GM21528 (cell line): ENCODE results near the gene TENM4.

Source experiments
- ATAC-seq: cut with Tn5 transposase; IDR thresholded peaks from one replicate; pipeline ENCODE4 v1.9.1; 2021; ENCODE audit warnings: mild to moderate bottlenecking, moderate library complexity; ENCODE audit not compliant: unreplicated experiment, low FRiP score

The TENM4 gene

GRCh38 chr11:79155237-79155636 is 285.6 kb downstream of the TENM4 start:
- no peak for ATAC-seq

DNA sequence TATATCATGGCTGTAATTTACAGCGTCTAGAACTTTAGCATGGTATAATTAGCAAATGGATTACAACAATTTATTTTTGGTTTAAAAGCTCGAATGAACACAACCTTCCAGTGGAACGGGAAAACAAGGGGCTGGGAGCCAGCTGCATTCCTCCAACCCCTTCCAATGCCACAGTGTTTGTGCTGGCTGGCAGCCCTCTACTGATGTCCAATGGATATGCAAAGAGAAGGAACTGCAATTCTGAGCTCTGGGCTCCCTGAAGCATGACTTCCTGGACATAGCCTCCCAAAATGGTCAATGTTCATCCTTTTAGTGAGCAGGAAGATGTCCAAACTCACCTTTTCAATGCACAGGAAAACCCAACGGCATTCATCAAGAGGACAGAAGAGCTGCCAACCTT is 288.3 kb downstream of the TENM4 start:
- ATAC-seq, result no peak

DNA sequence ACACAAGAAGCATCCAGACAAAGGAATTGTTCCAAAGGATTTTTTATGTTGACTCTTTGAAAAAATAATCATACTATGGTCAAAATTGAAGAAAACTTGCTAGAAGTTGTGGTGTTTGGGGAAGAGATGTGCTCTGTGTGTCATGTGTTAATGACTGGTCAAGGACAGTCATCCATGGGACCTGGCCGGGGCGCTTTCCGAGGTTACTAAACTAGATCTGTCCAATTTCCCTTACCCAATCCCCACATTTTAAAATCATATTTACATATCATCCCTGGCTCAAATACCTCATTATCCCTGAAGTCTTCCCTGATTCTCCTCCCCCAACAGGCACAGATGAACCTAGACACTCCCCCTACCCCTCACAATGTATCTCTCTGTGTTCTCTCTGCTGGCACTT is 289.4 kb downstream of the TENM4 start:
- ATAC-seq, result no peak

GRCh38 chr11:79150966-79151365 is 289.9 kb downstream of the TENM4 start:
- no peak for ATAC-seq

- no peak for ATAC-seq
Observed at GRCh38 chr11:79150320-79150719, 290.5 kb downstream of the TENM4 start.

DNA sequence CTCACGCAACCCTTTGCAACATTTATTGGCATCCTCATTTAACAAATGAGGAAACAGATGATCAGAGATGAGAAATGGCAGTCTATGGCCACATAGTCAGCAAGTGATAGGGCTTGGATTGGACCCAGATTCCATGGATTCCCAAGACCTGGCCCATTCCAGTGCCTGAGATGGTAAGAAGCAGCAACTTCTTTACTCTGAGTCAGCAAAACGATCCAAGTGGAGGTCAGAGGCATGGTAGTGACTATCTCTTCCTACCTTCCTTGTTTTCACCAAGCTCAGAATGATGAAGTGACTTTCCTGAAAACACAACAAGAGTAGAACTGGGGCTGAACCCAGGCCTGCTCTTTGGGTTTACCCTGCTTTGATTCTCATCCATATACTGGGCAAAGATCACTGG is 293.1 kb downstream of the TENM4 start:
- ATAC-seq, result no peak

- no peak for ATAC-seq
Observed at GRCh38 chr11:79147011-79147410, 293.8 kb downstream of the TENM4 start.

DNA sequence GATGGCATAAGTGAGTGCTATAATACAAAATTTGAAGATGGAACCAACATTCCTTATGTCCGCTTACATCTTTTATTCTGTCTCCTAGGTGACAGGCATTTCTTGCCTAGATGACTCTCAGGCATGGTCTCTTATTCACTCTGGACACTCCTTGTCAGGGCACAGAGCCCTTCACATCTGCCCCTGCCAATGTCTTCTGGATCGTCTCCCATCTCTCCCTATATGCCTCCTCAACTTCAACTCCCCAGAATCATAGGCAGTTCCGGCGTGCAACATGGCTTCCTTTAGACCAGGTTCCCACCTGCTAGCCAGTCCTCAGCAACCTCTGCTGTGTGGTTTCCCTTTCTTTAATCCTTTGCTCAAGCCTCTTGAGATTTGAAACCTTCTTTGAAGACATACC is 300.9 kb downstream of the TENM4 start:
- no peak for ATAC-seq

- ATAC-seq, result no peak
Observed at GRCh38 chr11:79129702-79130101, 311.1 kb downstream of the TENM4 start.

DNA sequence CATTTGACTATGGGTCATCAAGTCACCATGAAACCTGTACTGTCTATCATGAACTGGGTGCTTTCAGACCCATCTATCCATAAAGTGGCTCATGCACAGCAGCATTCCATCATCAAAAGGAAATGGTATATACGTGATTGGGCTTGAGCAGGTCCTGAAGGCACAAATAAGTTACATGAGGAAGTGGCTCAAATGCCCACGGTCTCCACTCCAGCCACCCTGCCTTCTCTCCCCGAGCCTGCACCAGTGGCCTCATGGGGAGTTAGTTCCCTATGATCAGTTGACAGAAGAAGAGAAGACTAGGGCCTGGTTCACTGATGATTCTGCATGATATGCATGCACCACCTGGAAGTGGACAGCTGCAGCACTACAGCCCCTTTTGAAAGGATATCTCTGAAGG is 312.5 kb downstream of the TENM4 start:
- ATAC-seq, result no peak

DNA sequence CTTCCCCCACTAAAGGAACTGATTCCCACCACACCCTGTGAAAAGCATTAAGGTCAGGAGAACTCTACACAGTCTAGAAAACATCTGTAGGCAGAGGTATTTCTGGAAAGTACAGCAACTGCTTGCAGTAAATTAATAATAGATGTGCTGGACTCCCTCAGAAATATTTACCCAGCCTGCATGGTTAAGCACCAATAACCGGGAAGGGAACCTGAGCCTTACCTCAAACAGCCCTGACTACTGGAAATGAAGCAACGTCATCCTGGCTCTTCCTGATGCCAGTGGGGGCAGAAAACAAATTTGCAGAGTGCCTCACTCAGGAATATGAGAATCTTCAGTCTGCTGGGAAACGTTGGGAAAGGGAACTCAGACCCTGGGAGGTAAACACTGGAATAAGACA is 318.1 kb downstream of the TENM4 start:
- no peak for ATAC-seq

- no peak for ATAC-seq
Observed at GRCh38 chr11:79121351-79121750, 319.5 kb downstream of the TENM4 start.

DNA sequence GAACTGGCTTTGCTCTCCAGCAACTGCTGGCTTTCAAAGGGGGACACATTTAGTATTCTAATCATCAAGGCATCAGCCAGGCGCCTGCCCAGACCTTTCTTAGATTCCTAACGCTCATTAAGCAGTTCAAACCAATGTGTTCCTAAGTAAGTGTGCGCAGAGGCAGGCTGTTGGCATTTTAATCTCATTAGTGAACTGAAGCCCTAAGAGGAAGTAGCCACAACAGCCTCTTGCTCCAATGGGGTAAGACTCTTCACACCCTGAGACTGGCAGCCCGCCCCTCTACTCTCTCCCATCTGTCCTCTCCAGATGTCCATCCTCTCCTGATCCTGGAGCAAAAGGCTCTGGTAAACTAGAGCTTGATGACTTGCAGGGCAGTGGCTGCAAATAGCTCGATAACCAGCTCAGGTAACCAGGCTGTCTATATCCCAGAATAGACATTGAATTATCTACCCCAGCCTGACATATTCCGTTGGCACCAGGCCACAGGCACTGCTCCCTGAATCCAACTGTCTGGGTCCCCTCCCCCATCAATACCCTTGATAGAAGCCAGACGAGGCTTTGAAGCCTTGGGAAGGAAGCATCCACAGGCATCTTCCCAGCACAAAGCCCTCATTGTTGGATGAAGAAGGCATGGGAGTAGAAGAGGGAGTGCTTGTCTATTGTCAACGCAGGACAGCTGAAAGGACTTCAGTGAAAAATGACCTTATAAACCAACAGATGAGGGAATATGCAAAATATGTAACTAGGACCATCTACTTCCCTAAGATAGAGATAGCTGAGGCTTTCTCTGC is 321.1 kb downstream of the TENM4 start:
- no peak for ATAC-seq

DNA sequence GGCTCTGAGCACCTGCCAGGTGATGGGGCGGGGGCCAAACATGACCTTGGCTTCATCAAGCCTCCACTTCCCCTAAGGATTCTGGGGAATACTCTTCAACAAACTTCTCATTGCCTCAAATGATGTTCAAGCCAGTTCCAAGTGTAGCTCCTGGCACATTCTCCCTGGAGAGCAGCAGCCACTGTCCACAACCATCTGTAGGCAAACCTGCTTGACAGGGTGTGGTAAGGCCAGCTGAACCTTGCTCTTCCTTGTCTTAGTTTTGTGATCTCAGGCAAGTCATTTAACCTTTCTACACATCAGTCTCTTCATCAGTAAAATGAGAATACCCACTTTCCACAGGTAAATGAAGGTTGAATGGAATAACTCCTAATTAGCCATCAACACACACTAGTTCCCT is 323.3 kb downstream of the TENM4 start:
- no peak for ATAC-seq

GRCh38 chr11:79116600-79116999 is 324.2 kb downstream of the TENM4 start:
- ATAC-seq, result no peak

GRCh38 chr11:79113054-79113690 is 327.7 kb downstream of the TENM4 start:
- ATAC-seq, result no peak

DNA sequence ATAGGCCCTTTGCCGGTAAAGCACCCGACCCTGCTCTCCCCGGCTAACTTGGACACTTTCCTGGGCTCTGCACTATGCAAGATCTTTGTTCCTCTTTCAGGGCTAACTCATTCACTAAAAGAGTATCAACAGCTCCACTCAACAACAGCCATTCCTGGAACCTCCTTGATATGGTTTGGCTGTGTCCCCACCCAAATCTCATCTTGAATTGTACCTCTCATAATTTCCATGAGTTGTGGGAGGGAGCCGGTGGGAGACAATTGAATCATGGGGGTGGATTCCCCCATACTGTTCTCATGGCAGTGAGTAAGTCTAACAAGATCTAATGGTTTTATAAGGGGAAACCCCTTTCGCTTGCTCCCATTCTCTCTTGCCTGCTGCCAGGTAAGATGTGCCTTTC is 330.0 kb downstream of the TENM4 start:
- no peak for ATAC-seq

GRCh38 chr11:79110321-79110720 is 330.5 kb downstream of the TENM4 start:
- no peak for ATAC-seq

- ATAC-seq, result no peak
Observed at GRCh38 chr11:79108851-79109250, 332.0 kb downstream of the TENM4 start.

- ATAC-seq, result no peak
Observed at GRCh38 chr11:79102840-79103239, 338.0 kb downstream of the TENM4 start.

- no peak for ATAC-seq
Observed at GRCh38 chr11:79101656-79102055, 339.2 kb downstream of the TENM4 start.
